Subcutaneous abdominal adipose tissue (tissue), 5 donors: ENCODE results near the gene CDC42BPB.

ENCODE experiments used
- H3K27ac ChIP-seq: one replicate; pipeline ENCODE4 v1.7.0; 2013; ENCODE audit warnings: low read depth, mild to moderate bottlenecking, inconsistent platforms, low read length, moderate library complexity
- H3K27me3 ChIP-seq, 5 donors: one replicate each; pipeline ENCODE4 v1.7.0; 2013; ENCODE audit warnings: low read length in 5 of 5, inconsistent platforms in 1 of 5; ENCODE audit not compliant: control insufficient read depth in 5 of 5, insufficient read depth in 4 of 5
- H3K36me3 ChIP-seq, 5 donors: one replicate each; pipeline ENCODE4 v1.7.0; 2013; ENCODE audit warnings: low read length in 5 of 5; ENCODE audit not compliant: control insufficient read depth in 5 of 5, insufficient read depth in 5 of 5
- H3K4me1 ChIP-seq, 5 donors: one replicate each; pipeline ENCODE4 v1.7.0; 2013; ENCODE audit warnings: low read length in 5 of 5, mild to moderate bottlenecking in 3 of 5, moderate library complexity in 1 of 5; ENCODE audit not compliant: control insufficient read depth in 5 of 5, insufficient read depth in 5 of 5
- H3K4me3 ChIP-seq, 5 donors: one replicate each; pipeline ENCODE4 v1.7.0; 2013; ENCODE audit warnings: low read length in 5 of 5, low read depth in 1 of 5
- H3K9ac ChIP-seq, 5 donors: one replicate each; pipeline ENCODE4 v1.7.0; 2013; ENCODE audit warnings: low read length in 5 of 5, mild to moderate bottlenecking in 4 of 5, moderate library complexity in 3 of 5
- H3K9me3 ChIP-seq, 5 donors: one replicate each; pipeline ENCODE4 v1.7.0; 2013; ENCODE audit warnings: low read length in 5 of 5; ENCODE audit not compliant: control insufficient read depth in 5 of 5
- donor health status: healthy.
- donor health status: healthy.
- donor health status: healthy.
- donor health status: healthy.
- donor health status: healthy.

The CDC42BPB gene

GRCh38 chr14:103094406-103095209 is 37.3 kb upstream of the CDC42BPB start, which contains the start of gene EXOC3L4:
Gene EXOC3L4 (plus strand): TSS chr14:103094725. CDS start chr14:103100220, 5,495 bp downstream.
- Histone ChIP-seq H3K36me3 (no peaks in the 10 kb centered on the region), H3K9me3 (no peaks in the 10 kb centered on the region), H3K27ac (peak within 1 kb of the TSS; percentile 37), H3K27me3 (peaks cover 0 to 5% (median 3%) of the 10 kb centered on the region in 5 donors), H3K4me1 (peaks cover 0 to 27% (median 16%) of the 10 kb centered on the region in 5 donors), H3K4me3 (peak within 1 kb of the TSS in 3 of 5 donors; percentile 14 to 29 (median 22)), H3K9ac (peak within 1 kb of the TSS in 2 of 5 donors; percentile 23 to 43)

DNA sequence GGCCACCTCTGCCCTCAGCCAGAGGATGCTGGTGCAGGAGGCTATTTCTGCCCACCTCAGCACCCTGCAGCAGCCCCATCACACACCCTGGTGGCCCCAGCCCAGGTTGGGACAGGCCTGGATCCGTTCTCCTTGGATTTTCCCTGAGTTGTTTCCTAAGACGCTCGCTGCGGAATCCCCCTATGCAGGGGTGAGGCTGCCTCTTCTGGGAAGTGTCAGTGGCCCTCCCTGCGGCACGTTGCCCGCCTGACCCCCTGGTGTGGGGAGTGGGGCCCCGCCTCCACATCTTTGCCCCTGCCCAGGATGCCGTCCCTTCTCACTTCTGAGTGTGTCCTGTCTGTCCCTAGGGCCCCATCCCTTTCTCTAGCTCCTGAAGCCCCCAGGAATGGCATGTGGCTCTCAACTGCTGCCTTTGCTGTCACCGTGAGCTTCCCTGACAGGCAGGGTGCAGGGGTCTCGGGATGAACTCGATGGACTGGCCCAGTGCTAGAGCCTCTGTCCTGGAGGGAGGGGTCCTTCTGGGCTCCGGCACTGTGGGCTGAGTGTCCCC is 36.6 kb upstream of the CDC42BPB start:
- Histone ChIP-seq H3K4me3 (peak overlapping the region in 1 of 5 donors; percentile 14), H3K4me1 (peaks cover 0 to 23% (median 16%) of the 10 kb centered on the region in 5 donors), H3K9ac (no peak overlapping the region)

DNA sequence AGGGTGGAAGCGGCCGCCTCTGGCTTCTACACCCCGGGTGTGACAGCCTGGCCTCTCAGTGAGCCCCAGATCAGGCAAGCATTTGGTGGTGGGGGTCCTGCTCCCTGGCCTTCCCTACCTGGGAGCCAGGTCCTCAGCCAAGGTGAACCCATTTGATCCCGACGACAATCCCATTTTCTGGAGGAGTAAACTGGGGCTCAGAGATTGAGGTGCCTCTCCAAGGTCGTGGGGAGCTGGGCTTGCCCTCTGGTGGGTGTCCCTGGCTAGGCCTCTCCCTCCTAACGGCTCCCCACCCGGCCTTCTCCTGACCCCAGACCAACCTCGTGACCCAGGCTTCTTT is 34.5 kb upstream of the CDC42BPB start:
- peak overlapping the region in 2 of 5 donors; percentile 48 to 71 for H3K9ac ChIP-seq

More for the DNA sequence above, 36.6 kb upstream of the CDC42BPB start:
- Histone ChIP-seq H3K9me3 (no peaks in the 10 kb centered on the region), H3K27ac (no peak overlapping the region), H3K36me3 (no peaks in the 10 kb centered on the region), H3K27me3 (peaks cover 0 to 5% (median 0%) of the 10 kb centered on the region in 5 donors)

DNA sequence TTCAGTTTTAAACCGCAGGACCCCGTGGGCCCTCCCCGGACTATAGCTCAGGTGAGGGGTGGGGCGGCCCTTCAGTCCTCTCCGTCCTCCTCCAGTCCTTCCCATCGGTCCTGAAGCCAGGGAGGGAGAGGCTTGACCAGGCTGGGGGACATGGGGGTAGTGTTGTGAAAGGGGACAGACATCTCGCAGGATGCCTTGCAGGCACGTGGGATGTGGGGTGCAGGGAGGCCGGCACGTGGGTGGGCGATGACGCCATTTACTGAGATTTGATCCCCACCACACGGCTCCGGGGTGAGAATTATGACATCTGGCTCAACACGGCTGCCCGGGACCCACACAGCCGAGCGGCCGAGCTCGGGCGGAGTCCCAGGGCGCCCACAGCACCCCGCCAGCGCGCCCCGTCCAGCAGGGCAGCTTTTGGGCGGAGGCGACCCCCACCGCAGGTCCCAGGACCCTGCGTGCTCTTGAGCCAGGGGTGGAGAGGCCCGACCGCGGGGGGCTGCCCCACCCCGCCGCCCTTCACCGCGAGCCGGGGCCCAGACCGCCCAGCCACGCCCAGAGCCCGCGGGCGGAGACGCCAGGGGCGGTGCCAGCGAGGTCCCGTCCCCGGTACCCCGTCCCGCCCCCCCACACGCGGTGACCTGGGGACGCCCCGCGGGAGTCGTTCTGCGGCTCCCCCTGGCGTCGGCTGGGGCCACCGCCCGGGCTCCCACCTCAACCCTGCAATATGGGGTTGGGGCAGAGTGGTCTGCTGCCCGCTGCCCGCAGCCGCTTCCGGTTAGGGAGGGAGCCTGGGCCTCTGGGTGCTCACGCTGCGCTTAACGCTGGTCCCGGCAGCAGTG is 33.9 kb upstream of the CDC42BPB start:
- peak overlapping the region in 3 of 5 donors; percentile 48 to 71 (median 66) for H3K9ac ChIP-seq
- peak overlapping the region in 4 of 5 donors; percentile 44 to 66 (median 56) for H3K4me3 ChIP-seq
- H3K27ac ChIP-seq = peak overlapping the region; percentile 23

More for the DNA sequence above, 34.5 kb upstream of the CDC42BPB start:
- Histone ChIP-seq H3K4me3 (peak overlapping the region in 4 of 5 donors; percentile 44 to 66 (median 56)), H3K9me3 (no peaks in the 10 kb centered on the region), H3K36me3 (no peaks in the 10 kb centered on the region), H3K27me3 (peaks cover 0 to 5% (median under 1%) of the 10 kb centered on the region in 5 donors), H3K27ac (peak overlapping the region; percentile 23), H3K4me1 (peaks cover 0 to 23% (median 16%) of the 10 kb centered on the region in 5 donors)

DNA sequence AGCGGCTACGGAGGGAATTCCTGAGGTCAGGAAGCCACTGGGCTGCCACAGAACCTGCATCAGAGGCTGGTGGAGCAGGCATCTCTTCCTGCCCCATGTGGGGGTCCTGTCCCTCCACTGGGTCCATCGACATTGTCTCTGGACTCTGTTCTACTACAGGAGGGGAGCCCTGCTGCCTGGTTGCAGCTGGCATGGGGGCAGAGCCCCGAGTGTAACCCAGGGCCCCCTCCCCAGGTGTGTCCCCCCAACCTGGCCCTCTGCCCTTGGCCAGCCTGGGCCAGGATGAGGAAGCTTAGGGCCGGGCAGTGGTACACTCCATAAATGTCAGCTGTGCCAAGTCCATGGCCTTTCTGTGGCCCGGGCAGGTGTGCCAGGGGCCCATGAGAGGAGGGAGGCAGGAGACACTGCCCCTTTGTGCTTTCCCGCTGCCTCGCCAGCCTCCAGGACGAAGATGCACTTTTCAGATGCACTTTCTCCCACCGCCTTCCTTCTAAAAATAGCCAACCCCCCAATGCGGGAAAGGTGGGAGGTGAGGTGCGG is 33.2 kb upstream of the CDC42BPB start:
- Histone ChIP-seq H3K36me3 (no peaks in the 10 kb centered on the region), H3K27ac (no peak overlapping the region), H3K4me3 (no peak overlapping the region), H3K9me3 (no peaks in the 10 kb centered on the region), H3K27me3 (peaks cover 0 to 8% (median 2%) of the 10 kb centered on the region in 5 donors), H3K4me1 (peaks cover 0 to 23% (median 16%) of the 10 kb centered on the region in 5 donors), H3K9ac (no peak overlapping the region)

More for the DNA sequence above, 33.9 kb upstream of the CDC42BPB start:
- no peaks in the 10 kb centered on the region for H3K9me3 ChIP-seq
- no peaks in the 10 kb centered on the region for H3K36me3 ChIP-seq
- peaks cover 0 to 8% (median 2%) of the 10 kb centered on the region in 5 donors for H3K27me3 ChIP-seq
- H3K4me1 ChIP-seq = peaks cover 0 to 23% (median 16%) of the 10 kb centered on the region in 5 donors

DNA sequence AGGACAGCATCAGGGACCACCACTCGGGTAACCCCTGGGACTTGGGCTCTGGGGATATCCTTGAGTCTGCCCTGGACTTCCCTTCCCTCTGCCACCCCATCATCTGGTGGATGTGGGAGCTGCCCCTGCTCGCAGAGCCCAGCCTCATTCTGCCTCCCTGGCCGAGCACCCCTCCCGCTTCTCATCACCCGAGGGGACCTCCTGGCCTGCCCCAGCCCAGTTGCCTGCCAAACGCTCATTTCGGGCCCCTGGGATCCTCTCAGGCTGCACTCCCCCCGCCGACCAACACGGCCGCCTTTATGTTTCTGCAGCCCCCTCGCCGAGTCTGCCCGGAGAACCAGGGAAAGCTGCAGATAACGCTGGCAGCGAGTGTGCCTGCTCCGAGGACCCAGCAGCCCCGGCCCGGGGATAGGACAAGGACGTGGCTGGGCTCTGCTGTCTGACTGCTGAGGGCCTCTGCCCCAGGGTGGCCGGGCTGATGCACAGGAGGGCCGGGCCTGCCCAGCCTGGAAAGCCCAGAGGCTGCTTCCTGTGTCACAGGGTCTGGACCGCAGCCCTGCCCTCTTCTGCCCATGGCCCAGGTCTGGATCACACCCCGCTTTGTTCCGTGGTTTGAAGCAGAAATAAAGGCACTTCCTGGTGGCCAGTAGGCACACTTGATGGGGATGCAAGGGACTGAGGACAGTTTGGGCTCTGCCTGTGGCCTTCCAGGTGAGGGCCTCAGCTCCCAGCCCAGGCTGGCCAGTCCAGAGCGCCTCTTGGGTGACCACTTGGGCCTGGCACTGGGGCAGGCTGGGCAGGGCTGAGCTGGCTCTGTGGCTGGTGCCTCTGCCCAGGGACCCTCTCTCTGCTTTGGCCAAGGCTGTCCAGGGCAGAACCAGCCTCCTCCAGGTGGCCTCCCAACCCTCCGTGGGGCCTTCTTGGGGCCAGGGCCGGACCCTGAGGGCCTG is 32.3 kb upstream of the CDC42BPB start:
- no peak overlapping the region for H3K27ac ChIP-seq
- H3K9ac ChIP-seq = no peak overlapping the region
- no peaks in the 10 kb centered on the region for H3K36me3 ChIP-seq
- no peak overlapping the region for H3K4me3 ChIP-seq
- peaks cover 0 to 17% (median 14%) of the 10 kb centered on the region in 5 donors for H3K4me1 ChIP-seq
- no peaks in the 10 kb centered on the region for H3K9me3 ChIP-seq
- peaks cover 0 to 15% (median 4%) of the 10 kb centered on the region in 5 donors for H3K27me3 ChIP-seq

GRCh38 chr14:103088921-103089320 is 31.6 kb upstream of the CDC42BPB start:
- H3K9me3 ChIP-seq = no peaks in the 10 kb centered on the region
- peaks cover 0 to 22% (median 7%) of the 10 kb centered on the region in 5 donors for H3K27me3 ChIP-seq
- H3K36me3 ChIP-seq = no peaks in the 10 kb centered on the region
- no peak overlapping the region for H3K27ac ChIP-seq
- H3K4me3 ChIP-seq = no peak overlapping the region
- H3K4me1 ChIP-seq = peaks cover 0 to 20% (median 18%) of the 10 kb centered on the region in 5 donors
- no peak overlapping the region for H3K9ac ChIP-seq

- Histone ChIP-seq H3K4me3 (no peak overlapping the region), H3K27me3 (peaks cover 0 to 22% (median 10%) of the 10 kb centered on the region in 5 donors)
These were observed 30.0 kb upstream of the CDC42BPB start for GRCh38 chr14:103087343-103087835.

More at GRCh38 chr14:103087343-103087835, 30.0 kb upstream of the CDC42BPB start:
- peaks cover 0 to 22% (median 19%) of the 10 kb centered on the region in 5 donors for H3K4me1 ChIP-seq
- H3K27ac ChIP-seq = no peak overlapping the region
- H3K36me3 ChIP-seq = no peaks in the 10 kb centered on the region
- H3K9ac ChIP-seq = no peak overlapping the region
- no peaks in the 10 kb centered on the region for H3K9me3 ChIP-seq
